Hippocampal formation (tissue), 2 donors: ENCODE measurements around the gene GTF2A1.

Experiments
- DNase-seq, 2 donors: peaks; one replicate each; lab custom pipeline; 2025; lab: John Stamatoyannopoulos, UW

The GTF2A1 gene

GRCh38 chr14:81177225-81177624 lies 43.5 kb downstream of the GTF2A1 start:
- no peak for DNase-seq

GRCh38 chr14:81176241-81176640 lies 44.5 kb downstream of the GTF2A1 start:
- peak in 1 of 2 donors; percentile 19 for DNase-seq

GRCh38 chr14:81172881-81173280 lies 47.9 kb downstream of the GTF2A1 start:
- no peak for DNase-seq

GRCh38 chr14:81172353-81172752 lies 48.4 kb downstream of the GTF2A1 start:
- no peak for DNase-seq

GRCh38 chr14:81170829-81171195 lies 49.9 kb downstream of the GTF2A1 start:
- DNase-seq = no peak

- peak; percentile 92 to 97 for DNase-seq
Measured at GRCh38 chr14:81170104-81170828, 50.5 kb downstream of the GTF2A1 start.

GRCh38 chr14:81169711-81170103 lies 51.1 kb downstream of the GTF2A1 start:
- peak; percentile 51 to 67 for DNase-seq

GRCh38 chr14:81169267-81169666 lies 51.5 kb downstream of the GTF2A1 start:
- DNase-seq = no peak

- no peak for DNase-seq
Measured at GRCh38 chr14:81166121-81166520, 54.6 kb downstream of the GTF2A1 start.

GRCh38 chr14:81165188-81165587 lies 55.6 kb downstream of the GTF2A1 start:
- DNase-seq = no peak

GRCh38 chr14:81164167-81164774 lies 56.5 kb downstream of the GTF2A1 start:
- DNase-seq = peak in 1 of 2 donors; percentile 6

- no peak for DNase-seq
Measured at GRCh38 chr14:81162941-81163340, 57.8 kb downstream of the GTF2A1 start.

GRCh38 chr14:81161749-81162148 lies 59.0 kb downstream of the GTF2A1 start:
- no peak for DNase-seq

GRCh38 chr14:81161088-81161487 lies 59.7 kb downstream of the GTF2A1 start:
- DNase-seq = no peak

GRCh38 chr14:81157431-81157830 lies 63.3 kb downstream of the GTF2A1 start:
- DNase-seq = no peak

- no peak for DNase-seq
Measured at GRCh38 chr14:81153187-81153586, 67.6 kb downstream of the GTF2A1 start.

GRCh38 chr14:81148635-81149034 lies 72.1 kb downstream of the GTF2A1 start:
- no peak for DNase-seq

- no peak for DNase-seq
Measured at GRCh38 chr14:81147140-81147897, 73.4 kb downstream of the GTF2A1 start.

- DNase-seq = no peak
Measured at GRCh38 chr14:81144824-81145603, 75.7 kb downstream of the GTF2A1 start.

GRCh38 chr14:81143793-81144192 lies 77.0 kb downstream of the GTF2A1 start:
- no peak for DNase-seq

GRCh38 chr14:81141426-81141825 lies 79.3 kb downstream of the GTF2A1 start:
- DNase-seq = no peak

GRCh38 chr14:81138429-81138828 lies 82.3 kb downstream of the GTF2A1 start:
- DNase-seq = no peak
